ENCODE measurements around the gene SF3B3.

Gene SF3B3

GRCh38 chr16:70481929-70482536 lies 41.6 kb upstream of the SF3B3 start:
- DNase-seq (ENCODE audit: low read depth, low spot score) = no peak
- Histone ChIP-seq H3K4me3 (no peak overlapping the region), H3K27ac (no peak overlapping the region), H3K9ac (ENCODE audit: insufficient read length) (no peak overlapping the region), H3K36me3 (ENCODE audit: insufficient read depth, low read length) (no peaks in the 10 kb centered on the region; the same call in 1 of the 2 replicates), H3K9me3 (ENCODE audit: low read depth, low read length) (no peaks in the 10 kb centered on the region)
- TF ChIP-seq FOXP2 (optimal IDR thresholded peaks at IDR 0.05; ENCODE audit: control extremely low read depth, extremely low read length, insufficient read depth) (no peak), POLR2AphosphoS5 (IDR thresholded peaks at IDR 0.05; ENCODE audit: borderline replicate concordance, low read depth, low read length) (no peak), EZH2 (IDR thresholded peaks at IDR 0.05) (no peak)

GRCh38 chr16:70482624-70483023 lies 41.0 kb upstream of the SF3B3 start:
- TF ChIP-seq POLR2AphosphoS5 (IDR thresholded peaks at IDR 0.05; ENCODE audit: borderline replicate concordance, low read depth, low read length) (no peak), FOXP2 (optimal IDR thresholded peaks at IDR 0.05; ENCODE audit: control extremely low read depth, extremely low read length, insufficient read depth) (no peak), EZH2 (IDR thresholded peaks at IDR 0.05) (no peak)
- H3K27ac ChIP-seq = no peak overlapping the region

DNA sequence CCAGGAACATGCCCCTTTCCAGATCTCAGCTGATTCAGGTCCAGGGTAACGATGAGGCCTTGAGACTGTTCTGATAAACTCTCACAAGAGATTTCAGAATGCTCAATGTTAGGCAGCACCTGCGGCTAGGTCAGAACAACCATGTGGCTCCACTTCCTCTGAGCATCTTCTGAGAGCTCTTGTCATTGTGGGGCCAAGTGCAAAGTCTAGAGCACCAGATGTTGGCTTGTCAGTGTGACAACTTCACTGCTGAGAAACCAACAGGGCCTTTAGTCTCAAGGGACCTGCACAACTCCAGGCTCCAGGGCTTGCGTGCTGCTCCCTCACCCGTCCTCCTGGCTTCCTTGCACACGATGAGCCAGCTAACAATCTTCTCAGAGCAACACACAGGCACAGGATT lies 40.2 kb upstream of the SF3B3 start:
- H3K36me3 ChIP-seq (ENCODE audit: insufficient read depth, low read length) = no peaks in the 10 kb centered on the region; the same call in 1 of the 2 replicates
- no peak overlapping the region for H3K9ac ChIP-seq (ENCODE audit: insufficient read length)
- no peaks in the 10 kb centered on the region for H3K9me3 ChIP-seq (ENCODE audit: low read depth, low read length)
- no peak overlapping the region for H3K4me3 ChIP-seq
- no peak for TF ChIP-seq POLR2AphosphoS5 (IDR thresholded peaks at IDR 0.05; ENCODE audit: borderline replicate concordance, low read depth, low read length)
- no peak for TF ChIP-seq FOXP2 (optimal IDR thresholded peaks at IDR 0.05; ENCODE audit: control extremely low read depth, extremely low read length, insufficient read depth)
- no peak for TF ChIP-seq EZH2 (IDR thresholded peaks at IDR 0.05)
- no peak overlapping the region for H3K27ac ChIP-seq
- DNase-seq (ENCODE audit: low read depth, low spot score) = no peak

More at GRCh38 chr16:70482624-70483023, 41.0 kb upstream of the SF3B3 start:
- Histone ChIP-seq H3K9ac (ENCODE audit: insufficient read length) (no peak overlapping the region), H3K4me3 (no peak overlapping the region), H3K9me3 (ENCODE audit: low read depth, low read length) (no peaks in the 10 kb centered on the region), H3K36me3 (ENCODE audit: insufficient read depth, low read length) (no peaks in the 10 kb centered on the region; the same call in 1 of the 2 replicates)
- DNase-seq (ENCODE audit: low read depth, low spot score) = no peak

DNA sequence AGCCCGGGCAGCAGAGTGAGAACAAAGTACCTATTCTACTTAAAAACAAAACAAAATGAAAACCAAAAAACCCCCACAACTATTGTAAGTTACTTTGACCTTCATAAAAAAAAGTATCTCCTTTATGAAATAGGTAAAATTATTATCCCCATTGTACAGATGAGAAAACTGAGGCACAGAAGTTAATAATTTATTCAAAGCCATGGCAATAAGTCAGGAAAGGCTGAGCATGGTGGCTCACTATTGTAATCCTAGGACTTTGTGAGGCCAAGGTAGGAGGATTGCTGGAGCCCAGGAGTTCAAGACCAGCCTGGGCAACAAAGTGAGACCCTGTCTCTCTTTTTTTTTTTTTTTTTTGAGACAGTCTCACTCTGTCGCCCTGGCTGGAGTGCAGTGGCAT lies 38.7 kb upstream of the SF3B3 start:
- DNase-seq (ENCODE audit: low read depth, low spot score) = no peak
- H3K27ac ChIP-seq = no peak overlapping the region
- no peak overlapping the region for H3K4me3 ChIP-seq
- no peaks in the 10 kb centered on the region for H3K9me3 ChIP-seq (ENCODE audit: low read depth, low read length)
- H3K9ac ChIP-seq (ENCODE audit: insufficient read length) = no peak overlapping the region
- TF ChIP-seq FOXP2 (optimal IDR thresholded peaks at IDR 0.05; ENCODE audit: control extremely low read depth, extremely low read length, insufficient read depth) (no peak), POLR2AphosphoS5 (IDR thresholded peaks at IDR 0.05; ENCODE audit: borderline replicate concordance, low read depth, low read length) (no peak), EZH2 (IDR thresholded peaks at IDR 0.05) (no peak)
- no peaks in the 10 kb centered on the region; the same call in 1 of the 2 replicates for H3K36me3 ChIP-seq (ENCODE audit: insufficient read depth, low read length)

DNA sequence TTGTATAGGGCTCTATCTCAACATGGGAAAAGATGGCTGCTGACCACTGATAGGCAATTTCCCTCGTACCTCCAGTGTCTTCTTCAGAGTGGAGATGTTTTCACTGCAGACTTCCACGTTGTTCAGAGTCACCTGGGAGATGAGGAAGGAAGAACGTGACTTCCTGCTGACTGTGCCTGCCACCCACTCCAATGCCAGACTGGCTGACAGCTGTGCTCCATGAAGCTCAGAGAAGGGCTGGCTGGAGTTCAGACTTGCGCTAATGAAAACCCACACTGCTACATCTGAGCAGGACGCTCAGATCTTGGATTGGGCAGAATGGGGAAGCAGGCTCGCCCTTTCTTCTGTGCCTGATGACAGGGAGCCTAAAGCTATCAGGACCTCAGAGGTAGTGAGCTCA lies 33.4 kb upstream of the SF3B3 start:
- TF ChIP-seq EZH2 (IDR thresholded peaks at IDR 0.05) (no peak), POLR2AphosphoS5 (IDR thresholded peaks at IDR 0.05; ENCODE audit: borderline replicate concordance, low read depth, low read length) (no peak), FOXP2 (optimal IDR thresholded peaks at IDR 0.05; ENCODE audit: control extremely low read depth, extremely low read length, insufficient read depth) (no peak)
- H3K27ac ChIP-seq = no peak overlapping the region
- H3K9ac ChIP-seq (ENCODE audit: insufficient read length) = no peak overlapping the region
- no peaks in the 10 kb centered on the region for H3K9me3 ChIP-seq (ENCODE audit: low read depth, low read length)
- H3K4me3 ChIP-seq = no peak overlapping the region
- H3K36me3 ChIP-seq (ENCODE audit: insufficient read depth, low read length) = no peaks in the 10 kb centered on the region
- no peak for DNase-seq (ENCODE audit: low read depth, low spot score)

DNA sequence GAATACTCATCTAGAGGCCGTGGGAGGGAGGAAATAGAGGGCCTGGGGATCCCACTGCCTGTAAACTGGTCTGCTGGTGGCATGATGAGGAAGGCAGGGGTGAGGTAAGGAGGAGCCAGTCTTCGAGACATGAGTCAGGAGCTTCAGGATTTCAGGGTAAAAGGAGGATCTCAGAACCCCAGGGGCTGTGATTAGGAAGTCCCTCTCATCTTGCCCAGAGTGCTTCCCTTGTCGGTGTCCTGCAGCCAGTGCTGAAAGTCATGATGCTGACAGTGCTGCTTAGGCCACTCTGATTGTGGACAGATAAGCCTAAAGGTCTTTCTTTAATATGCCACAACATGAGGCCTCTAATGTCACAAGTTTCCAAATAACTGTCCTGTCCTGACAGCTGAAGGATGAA lies 29.8 kb upstream of the SF3B3 start:
- DNase-seq (ENCODE audit: low read depth, low spot score) = no peak
- TF ChIP-seq FOXP2 (optimal IDR thresholded peaks at IDR 0.05; ENCODE audit: control extremely low read depth, extremely low read length, insufficient read depth) (no peak), EZH2 (IDR thresholded peaks at IDR 0.05) (no peak), POLR2AphosphoS5 (IDR thresholded peaks at IDR 0.05; ENCODE audit: borderline replicate concordance, low read depth, low read length) (no peak)
- Histone ChIP-seq H3K27ac (no peak overlapping the region), H3K9ac (ENCODE audit: insufficient read length) (no peak overlapping the region), H3K9me3 (ENCODE audit: low read depth, low read length) (no peaks in the 10 kb centered on the region), H3K36me3 (ENCODE audit: insufficient read depth, low read length) (no peaks in the 10 kb centered on the region; the same call in 1 of the 2 replicates), H3K4me3 (no peak overlapping the region)

DNA sequence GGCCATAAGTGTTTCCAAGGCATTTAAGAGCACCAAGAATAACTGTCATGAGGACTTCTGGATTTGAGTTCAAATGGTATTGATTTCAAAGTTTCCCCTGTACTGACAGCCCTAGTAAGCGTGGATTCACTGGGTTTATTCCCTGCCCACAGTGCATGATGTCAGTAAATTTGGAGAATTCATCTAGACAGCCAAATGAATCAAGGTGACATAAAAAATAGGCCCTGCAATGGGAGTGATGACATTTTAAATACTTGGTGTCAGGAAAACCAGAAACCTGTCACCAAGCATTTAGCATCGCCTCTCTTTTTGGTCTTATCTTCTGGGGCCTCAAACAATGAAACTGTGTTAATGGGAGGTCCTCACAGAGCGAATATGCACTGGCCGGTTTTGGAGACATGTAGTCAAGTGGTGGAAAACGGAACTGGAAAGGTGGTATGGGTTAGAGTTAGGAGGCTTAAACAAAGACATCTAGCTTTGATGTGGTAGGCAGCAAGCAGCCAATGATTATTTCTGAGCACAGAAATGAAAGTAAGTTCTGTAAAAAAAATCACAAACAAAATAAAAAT lies 29.3 kb upstream of the SF3B3 start:
- Histone ChIP-seq H3K27ac (no peak overlapping the region), H3K36me3 (ENCODE audit: insufficient read depth, low read length) (no peaks in the 10 kb centered on the region; the same call in 1 of the 2 replicates)

GRCh38 chr16:70494777-70495176 lies 28.8 kb upstream of the SF3B3 start:
- no peak overlapping the region for H3K4me3 ChIP-seq
- no peak overlapping the region for H3K9ac ChIP-seq (ENCODE audit: insufficient read length)
- H3K36me3 ChIP-seq (ENCODE audit: insufficient read depth, low read length) = no peaks in the 10 kb centered on the region; the same call in 1 of the 2 replicates
- TF ChIP-seq POLR2AphosphoS5 (IDR thresholded peaks at IDR 0.05; ENCODE audit: borderline replicate concordance, low read depth, low read length) (no peak), EZH2 (IDR thresholded peaks at IDR 0.05) (no peak), FOXP2 (optimal IDR thresholded peaks at IDR 0.05; ENCODE audit: control extremely low read depth, extremely low read length, insufficient read depth) (no peak)
- H3K27ac ChIP-seq = no peak overlapping the region
- DNase-seq (ENCODE audit: low read depth, low spot score) = no peak
- no peaks in the 10 kb centered on the region for H3K9me3 ChIP-seq (ENCODE audit: low read depth, low read length)

More for the DNA sequence above, 29.3 kb upstream of the SF3B3 start:
- TF ChIP-seq FOXP2 (optimal IDR thresholded peaks at IDR 0.05; ENCODE audit: control extremely low read depth, extremely low read length, insufficient read depth) = no peak
- no peak for DNase-seq (ENCODE audit: low read depth, low spot score)
- no peak overlapping the region for H3K9ac ChIP-seq (ENCODE audit: insufficient read length)
- no peaks in the 10 kb centered on the region for H3K9me3 ChIP-seq (ENCODE audit: low read depth, low read length)
- no peak overlapping the region for H3K4me3 ChIP-seq
